Measurements from ENCODE around the gene NEUROD4. TPM values are rescaled to one million over a fixed set of nuclear protein-coding genes. Genes with fewer than 3 reads are reported as not detected.
A peak's percentile ranks its signal among the peaks of the same experiment; 100 is the strongest.

NEUROD4 gene
- total RNA-seq, 4 donors from 2014 or later, result not detected

DNA sequence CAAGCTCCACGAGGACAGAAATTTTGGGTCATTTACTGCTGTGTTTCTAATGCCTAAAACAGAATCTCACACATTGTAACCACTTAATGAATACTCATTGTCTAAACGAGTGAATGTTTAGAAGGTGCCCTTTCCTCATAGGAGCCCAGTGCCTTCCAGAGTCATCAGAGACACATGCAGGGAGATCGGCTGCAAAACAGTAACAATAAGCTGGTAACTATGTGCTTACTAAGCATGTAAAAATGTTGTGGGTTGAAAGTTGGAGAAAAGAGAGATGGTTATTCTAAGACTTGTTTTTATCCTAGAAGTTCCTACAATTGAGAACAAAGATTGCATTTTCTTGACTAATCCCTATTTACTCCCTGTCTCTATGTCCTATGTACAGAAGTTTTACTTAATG is 42.6 kb upstream of the NEUROD4 start:
- no peak overlapping the region for H3K27ac ChIP-seq
- H3K4me3 ChIP-seq, result no peak overlapping the region
- H3K27me3 ChIP-seq, result no peaks in the 10 kb centered on the region
- H3K4me1 ChIP-seq, result no peaks in the 10 kb centered on the region
- DNase-seq, result no peak
- H3K9me3 ChIP-seq, result no peaks in the 10 kb centered on the region
- H3K36me3 ChIP-seq, result no peaks in the 10 kb centered on the region
- TF ChIP-seq POLR2A (IDR thresholded peaks at IDR 0.05) (no peak), CTCF (IDR thresholded peaks at IDR 0.05) (no peak)

DNA sequence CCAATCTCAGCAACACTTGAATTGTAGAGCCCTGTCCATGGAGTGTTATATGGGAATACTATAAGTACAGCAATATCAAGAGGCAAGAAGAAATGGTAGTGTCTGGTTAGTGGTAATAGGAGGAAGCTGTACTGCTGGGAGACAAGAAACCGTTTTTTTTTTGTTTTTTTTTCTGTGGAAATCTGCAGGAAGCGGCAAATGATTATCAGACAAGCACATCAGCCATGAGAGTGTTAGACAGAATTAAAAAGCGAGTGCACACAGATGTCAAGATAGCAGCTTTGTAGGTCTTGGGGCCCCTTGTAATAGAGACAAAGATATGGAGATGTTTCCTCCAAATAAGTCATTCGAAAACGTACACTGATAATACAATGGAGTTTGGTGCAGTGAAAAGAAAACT is 41.9 kb upstream of the NEUROD4 start:
- TF ChIP-seq CTCF (IDR thresholded peaks at IDR 0.05) (no peak), POLR2A (IDR thresholded peaks at IDR 0.05) (no peak)

GRCh38 chr12:54980341-54980740 is 39.4 kb upstream of the NEUROD4 start:
- no peaks in the 10 kb centered on the region for H3K9me3 ChIP-seq
- H3K27me3 ChIP-seq, result no peaks in the 10 kb centered on the region
- H3K36me3 ChIP-seq, result no peaks in the 10 kb centered on the region
- TF ChIP-seq POLR2A (IDR thresholded peaks at IDR 0.05) (no peak), CTCF (IDR thresholded peaks at IDR 0.05) (no peak)
- H3K27ac ChIP-seq, result peak overlapping the region in 3 of 4 donors; percentile 1 to 46 (median 16)
- no peaks in the 10 kb centered on the region for H3K4me1 ChIP-seq
- no peak overlapping the region for H3K4me3 ChIP-seq
- DNase-seq, result no peak

More for the DNA sequence above, 41.9 kb upstream of the NEUROD4 start:
- DNase-seq, result no peak
- Histone ChIP-seq H3K4me1 (no peaks in the 10 kb centered on the region), H3K4me3 (no peak overlapping the region), H3K27me3 (no peaks in the 10 kb centered on the region), H3K9me3 (no peaks in the 10 kb centered on the region), H3K36me3 (no peaks in the 10 kb centered on the region), H3K27ac (no peak overlapping the region)

DNA sequence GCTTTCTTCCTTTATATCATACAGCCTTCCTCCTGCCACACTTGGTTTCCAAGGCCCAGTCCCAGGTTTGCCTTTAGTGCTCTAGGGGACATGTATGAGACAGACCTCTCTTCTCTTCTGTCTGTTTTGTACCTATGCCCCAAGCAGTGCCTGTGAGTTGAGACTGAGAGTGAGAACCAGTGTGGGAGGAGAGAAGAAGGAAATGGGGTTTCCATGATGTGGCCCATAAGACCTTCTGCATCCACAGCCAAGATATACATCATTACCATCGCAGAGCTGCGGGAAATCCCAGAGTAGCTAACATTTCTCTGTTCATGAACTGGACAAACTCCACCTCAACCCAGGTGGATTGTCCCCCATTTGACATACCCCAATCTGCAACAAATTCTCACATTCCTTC is 38.0 kb upstream of the NEUROD4 start:
- Histone ChIP-seq H3K4me3 (no peak overlapping the region), H3K36me3 (no peaks in the 10 kb centered on the region), H3K4me1 (no peaks in the 10 kb centered on the region), H3K27me3 (no peaks in the 10 kb centered on the region), H3K9me3 (no peaks in the 10 kb centered on the region), H3K27ac (peak overlapping the region in 2 of 4 donors; percentile 31 to 39)
- no peak for DNase-seq
- TF ChIP-seq POLR2A (IDR thresholded peaks at IDR 0.05) (no peak), CTCF (IDR thresholded peaks at IDR 0.05) (no peak)

DNA sequence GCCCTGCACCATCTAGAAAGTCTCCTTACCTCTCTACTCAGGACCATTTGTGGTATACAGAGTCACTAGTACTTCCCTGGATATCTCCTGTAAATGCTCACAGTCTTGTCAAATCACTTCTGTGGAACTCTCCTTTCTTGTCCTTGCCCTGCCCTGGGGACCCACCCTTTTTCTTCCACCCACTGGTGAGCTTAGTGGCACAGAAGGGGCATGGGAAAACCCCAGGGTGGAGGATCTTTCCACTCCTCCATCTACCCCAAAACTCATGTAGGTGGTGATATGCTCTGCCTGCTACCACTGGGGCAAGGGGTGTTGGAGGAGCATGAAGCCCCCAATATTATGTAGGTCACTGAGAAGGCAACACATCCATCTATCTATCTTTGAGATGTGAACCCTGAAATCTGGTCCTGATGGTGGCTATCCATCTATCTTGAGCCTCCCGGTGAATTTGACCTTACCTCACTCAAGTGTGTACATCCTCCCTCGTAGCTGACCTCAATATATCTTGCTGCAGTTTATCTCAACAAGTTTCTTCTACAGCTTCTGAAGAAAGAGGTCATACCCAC is 36.2 kb upstream of the NEUROD4 start:
- TF ChIP-seq POLR2A (IDR thresholded peaks at IDR 0.05) (no peak), CTCF (IDR thresholded peaks at IDR 0.05) (no peak)
- peak overlapping the region; percentile 4 to 30 (median 24) for H3K4me3 ChIP-seq
- no peaks in the 10 kb centered on the region for H3K36me3 ChIP-seq
- H3K9me3 ChIP-seq, result no peaks in the 10 kb centered on the region
- H3K27ac ChIP-seq, result peak overlapping the region; percentile 49 to 74 (median 66)
- DNase-seq, result no peak
- H3K27me3 ChIP-seq, result no peaks in the 10 kb centered on the region
- no peaks in the 10 kb centered on the region for H3K4me1 ChIP-seq
